RWPE2 (cell line): ENCODE data around the gene GOT1.

Source experiments
- ATAC-seq: fragments of 200-7000 bp; cut with Tn5 transposase; 3 replicates; pipeline ENCODE4 v1.9.1; 2021; ENCODE audit warnings: low read depth
- DNase-seq: peaks from one replicate; pipeline ENCODE4 v3.0.0-alpha.2; 2020; ENCODE audit warnings: low spot score
- H3K27ac ChIP-seq: fragments of 450-650 bp; 2 replicates; pipeline ENCODE4 v1.5.1; 2017; ENCODE audit warnings: mild to moderate bottlenecking; ENCODE audit not compliant: poor library complexity, severe bottlenecking
- H3K27me3 ChIP-seq: fragments of 250-450 bp; sonication (Bioruptor Pico); 2 replicates; pipeline ENCODE4 v1.5.1; 2021; ENCODE audit warnings: mild to moderate bottlenecking, moderate library complexity; ENCODE audit not compliant: insufficient read depth, poor library complexity, severe bottlenecking
- H3K36me3 ChIP-seq: fragments of 250-450 bp; sonication (Bioruptor Pico); 2 replicates; pipeline ENCODE4 v1.5.1; 2020; ENCODE audit warnings: low read depth, mild to moderate bottlenecking, moderate library complexity
- H3K4me1 ChIP-seq: fragments of 250-450 bp; sonication (Bioruptor Pico); 2 replicates; pipeline ENCODE4 v1.5.1; 2021; ENCODE audit warnings: mild to moderate bottlenecking, moderate library complexity; ENCODE audit not compliant: insufficient read depth, poor library complexity, severe bottlenecking
- H3K4me3 ChIP-seq: fragments of 250-450 bp; sonication (Bioruptor Pico); 2 replicates; pipeline ENCODE4 v1.5.1; 2021; ENCODE audit warnings: mild to moderate bottlenecking, moderate library complexity; ENCODE audit not compliant: severe bottlenecking
- H3K9me3 ChIP-seq: fragments of 250-450 bp; sonication (Bioruptor Pico); 2 replicates; pipeline ENCODE4 v1.5.1; 2021; ENCODE audit warnings: mild to moderate bottlenecking, moderate library complexity; ENCODE audit not compliant: severe bottlenecking
- TF ChIP-seq, protein P1 (sequence below): fragments of 450-650 bp; IDR thresholded peaks from one replicate; pipeline ENCODE4 v1.5.1; 2017; ENCODE audit warnings: mild to moderate bottlenecking, moderate library complexity; ENCODE audit not compliant: poor library complexity, severe bottlenecking

GOT1 gene

GRCh38 chr10:99369551-99369950 is 60.9 kb downstream of the GOT1 start:
- Histone ChIP-seq H3K27ac (no peak overlapping the region), H3K4me1 (no peaks in the 10 kb centered on the region), H3K27me3 (no peaks in the 10 kb centered on the region), H3K36me3 (no peaks in the 10 kb centered on the region), H3K9me3 (no peaks in the 10 kb centered on the region), H3K4me3 (no peak overlapping the region)
- TF ChIP-seq, protein P1, sequence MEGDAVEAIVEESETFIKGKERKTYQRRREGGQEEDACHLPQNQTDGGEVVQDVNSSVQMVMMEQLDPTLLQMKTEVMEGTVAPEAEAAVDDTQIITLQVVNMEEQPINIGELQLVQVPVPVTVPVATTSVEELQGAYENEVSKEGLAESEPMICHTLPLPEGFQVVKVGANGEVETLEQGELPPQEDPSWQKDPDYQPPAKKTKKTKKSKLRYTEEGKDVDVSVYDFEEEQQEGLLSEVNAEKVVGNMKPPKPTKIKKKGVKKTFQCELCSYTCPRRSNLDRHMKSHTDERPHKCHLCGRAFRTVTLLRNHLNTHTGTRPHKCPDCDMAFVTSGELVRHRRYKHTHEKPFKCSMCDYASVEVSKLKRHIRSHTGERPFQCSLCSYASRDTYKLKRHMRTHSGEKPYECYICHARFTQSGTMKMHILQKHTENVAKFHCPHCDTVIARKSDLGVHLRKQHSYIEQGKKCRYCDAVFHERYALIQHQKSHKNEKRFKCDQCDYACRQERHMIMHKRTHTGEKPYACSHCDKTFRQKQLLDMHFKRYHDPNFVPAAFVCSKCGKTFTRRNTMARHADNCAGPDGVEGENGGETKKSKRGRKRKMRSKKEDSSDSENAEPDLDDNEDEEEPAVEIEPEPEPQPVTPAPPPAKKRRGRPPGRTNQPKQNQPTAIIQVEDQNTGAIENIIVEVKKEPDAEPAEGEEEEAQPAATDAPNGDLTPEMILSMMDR: no peak
- DNase-seq (no peak), ATAC-seq (no peak)

- DNase-seq (no peak), ATAC-seq (no peak)
- Histone ChIP-seq H3K4me3 (no peak overlapping the region), H3K36me3 (no peaks in the 10 kb centered on the region), H3K27me3 (no peaks in the 10 kb centered on the region), H3K4me1 (no peaks in the 10 kb centered on the region), H3K9me3 (no peaks in the 10 kb centered on the region), H3K27ac (no peak overlapping the region)
- TF ChIP-seq, protein P1: no peak
Measured at GRCh38 chr10:99369126-99369525, 61.3 kb downstream of the GOT1 start.

DNA sequence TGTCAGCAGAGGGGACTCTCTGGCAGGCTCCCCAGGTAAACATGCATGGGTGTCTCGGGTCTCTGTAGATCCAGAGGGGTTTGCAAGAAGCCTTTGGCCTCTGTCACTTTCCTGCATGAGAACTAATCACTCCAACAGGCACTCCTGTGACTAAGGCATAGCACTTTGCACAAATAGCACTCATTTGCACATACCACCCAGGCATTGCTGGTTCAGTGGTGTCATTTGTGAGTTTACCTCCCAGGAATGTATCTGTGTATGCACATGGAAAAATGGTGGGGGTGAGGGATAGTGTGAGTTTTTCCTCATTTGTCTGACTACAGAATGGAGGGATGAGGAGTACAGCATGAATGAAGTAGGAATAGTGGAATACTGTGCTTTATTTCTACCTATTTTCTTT is 61.8 kb downstream of the GOT1 start:
- Histone ChIP-seq H3K36me3 (no peaks in the 10 kb centered on the region), H3K4me1 (no peaks in the 10 kb centered on the region), H3K4me3 (no peak overlapping the region), H3K27me3 (no peaks in the 10 kb centered on the region), H3K9me3 (no peaks in the 10 kb centered on the region), H3K27ac (no peak overlapping the region)
- ATAC-seq: no peak
- TF ChIP-seq, protein P1: no peak
- DNase-seq: no peak

DNA sequence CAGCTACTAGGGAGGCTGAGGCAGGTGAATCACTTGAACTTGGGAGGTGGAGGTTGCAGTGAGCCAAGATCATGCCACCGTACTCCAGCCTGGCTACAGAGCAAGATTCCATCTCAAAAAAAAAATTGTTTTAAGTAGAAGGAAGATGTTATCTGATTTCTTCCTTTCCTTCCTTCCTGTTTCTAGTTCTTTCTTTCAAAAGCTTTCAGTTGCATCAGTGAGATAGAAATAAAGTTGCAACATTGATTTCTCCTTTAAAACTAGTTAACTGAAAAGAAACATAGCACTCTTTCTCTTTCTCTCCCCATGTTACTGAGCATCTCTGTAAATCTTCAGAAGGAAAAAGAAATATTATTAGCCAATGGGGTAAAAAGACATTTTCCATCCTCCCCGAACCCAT is 63.8 kb downstream of the GOT1 start:
- Histone ChIP-seq H3K9me3 (no peaks in the 10 kb centered on the region), H3K27ac (no peak overlapping the region), H3K4me1 (no peaks in the 10 kb centered on the region), H3K27me3 (no peaks in the 10 kb centered on the region), H3K4me3 (no peak overlapping the region), H3K36me3 (no peaks in the 10 kb centered on the region)
- ATAC-seq (no peak), DNase-seq (no peak)
- TF ChIP-seq, protein P1: no peak

GRCh38 chr10:99365736-99366135 is 64.7 kb downstream of the GOT1 start:
- H3K27me3 ChIP-seq: no peaks in the 10 kb centered on the region
- ATAC-seq (no peak), DNase-seq (no peak)
- no peaks in the 10 kb centered on the region for H3K36me3 ChIP-seq
- no peaks in the 10 kb centered on the region for H3K4me1 ChIP-seq
- no peak overlapping the region for H3K27ac ChIP-seq
- H3K9me3 ChIP-seq: no peaks in the 10 kb centered on the region
- TF ChIP-seq, protein P1: no peak
- no peak overlapping the region for H3K4me3 ChIP-seq
